OCI-LY7 (cell line): Measurements from ENCODE around the gene TESK1.

Source experiments
- EZH2phosphoT487 ChIP-seq: fragments of 200-600 bp; sonication (generic); IDR thresholded peaks from 2 replicates; pipeline ENCODE4 v1.6.1; 2018; ENCODE audit warnings: low read depth, borderline replicate concordance, mild to moderate bottlenecking, mixed run types, antibody characterized with exemption, low read length, moderate library complexity, mixed read lengths
- TF ChIP-seq, protein P1 (sequence below): fragments of 200-600 bp; sonication (generic); conservative IDR thresholded peaks from 2 replicates; pipeline ENCODE4 v1.5.1; 2014; ENCODE audit warnings: mild to moderate bottlenecking, antibody characterized with exemption, low read length, moderate library complexity, mixed read lengths

- TF ChIP-seq, protein P1, sequence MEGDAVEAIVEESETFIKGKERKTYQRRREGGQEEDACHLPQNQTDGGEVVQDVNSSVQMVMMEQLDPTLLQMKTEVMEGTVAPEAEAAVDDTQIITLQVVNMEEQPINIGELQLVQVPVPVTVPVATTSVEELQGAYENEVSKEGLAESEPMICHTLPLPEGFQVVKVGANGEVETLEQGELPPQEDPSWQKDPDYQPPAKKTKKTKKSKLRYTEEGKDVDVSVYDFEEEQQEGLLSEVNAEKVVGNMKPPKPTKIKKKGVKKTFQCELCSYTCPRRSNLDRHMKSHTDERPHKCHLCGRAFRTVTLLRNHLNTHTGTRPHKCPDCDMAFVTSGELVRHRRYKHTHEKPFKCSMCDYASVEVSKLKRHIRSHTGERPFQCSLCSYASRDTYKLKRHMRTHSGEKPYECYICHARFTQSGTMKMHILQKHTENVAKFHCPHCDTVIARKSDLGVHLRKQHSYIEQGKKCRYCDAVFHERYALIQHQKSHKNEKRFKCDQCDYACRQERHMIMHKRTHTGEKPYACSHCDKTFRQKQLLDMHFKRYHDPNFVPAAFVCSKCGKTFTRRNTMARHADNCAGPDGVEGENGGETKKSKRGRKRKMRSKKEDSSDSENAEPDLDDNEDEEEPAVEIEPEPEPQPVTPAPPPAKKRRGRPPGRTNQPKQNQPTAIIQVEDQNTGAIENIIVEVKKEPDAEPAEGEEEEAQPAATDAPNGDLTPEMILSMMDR: no peak
- TF ChIP-seq EZH2phosphoT487: no peak
Measured at GRCh38 chr9:35606726-35607125, 1.7 kb downstream of the TESK1 start.
